ENCODE measurements around the gene ADAT2. TPM values are rescaled to one million over a fixed set of nuclear protein-coding genes. Genes with fewer than 3 reads are reported as not detected.

ADAT2 gene
- total RNA-seq, 2 experiments from 2014 or later = 21.4 to 22.0 TPM

DNA sequence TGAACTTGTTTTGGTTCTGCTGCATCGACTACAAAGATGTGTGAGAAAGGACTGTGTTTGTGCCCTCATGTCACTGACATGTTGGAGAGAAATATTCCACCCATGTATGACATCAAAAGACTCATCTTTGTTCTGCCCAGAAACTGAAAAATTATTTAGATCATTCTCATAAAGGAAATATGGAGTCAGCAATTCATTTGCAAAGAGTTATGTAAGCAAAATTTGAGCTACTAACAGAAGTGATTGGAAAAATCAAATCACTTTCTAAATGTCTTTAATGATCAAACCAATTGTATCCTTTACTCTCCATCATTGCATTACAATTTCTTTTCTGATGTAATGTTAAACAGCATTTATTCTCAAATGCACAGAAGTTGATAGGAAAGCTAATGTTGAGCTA, 19.3 kb downstream of the ADAT2 start:
- ChIA-PET POLR2A (interaction anchor here (1.1 kb wide), 1 partner anchor 20 kb away, joined by 7 read pairs; the partner anchor contains the start of gene PEX3), CTCF (interaction anchor here (0.7 to 1.1 kb wide), 2 partner anchors 865 to 957 kb away, joined by 3 to 4 read pairs; no protein-coding TSS in a partner anchor)
- H3K4me1 Mint-ChIP-seq (ENCODE audit: low read depth) = no peaks in the 10 kb centered on the region
- no peak overlapping the region for H3K4me3 Mint-ChIP-seq
- no peaks in the 10 kb centered on the region for H3K9me3 Mint-ChIP-seq (ENCODE audit: insufficient read depth)
- peaks cover 16% of the 10 kb centered on the region for H3K36me3 Mint-ChIP-seq (ENCODE audit: low read depth)
- ATAC-seq (no peak), DNase-seq (no peak)
- H3K27ac Mint-ChIP-seq = no peak overlapping the region
- no peaks in the 10 kb centered on the region for H3K27me3 Mint-ChIP-seq (ENCODE audit: low read depth)

DNA sequence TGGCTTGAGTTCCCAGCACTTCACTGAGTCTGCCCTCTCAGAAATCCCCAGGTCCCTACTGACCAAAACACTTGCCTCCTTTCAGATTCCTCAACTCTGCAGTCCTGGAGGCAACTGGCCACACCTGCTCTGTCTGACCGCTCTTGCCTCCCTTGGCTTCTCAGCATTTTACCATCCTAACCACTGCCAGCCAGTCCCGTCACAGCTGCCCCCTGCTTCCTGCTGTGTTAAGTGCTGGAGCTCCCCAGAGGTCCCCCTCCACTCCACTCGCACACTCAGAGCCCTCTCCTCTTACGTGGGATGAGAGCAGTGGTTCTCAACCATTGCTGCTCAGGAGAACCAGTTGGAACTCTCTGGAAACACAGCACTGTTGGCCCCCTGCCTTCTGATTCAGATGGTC, 20.5 kb downstream of the ADAT2 start:
- Mint-ChIP-seq H3K27me3 (ENCODE audit: low read depth) (no peaks in the 10 kb centered on the region), H3K4me3 (no peak overlapping the region), H3K27ac (peak overlapping the region; percentile 27), H3K9me3 (ENCODE audit: insufficient read depth) (no peaks in the 10 kb centered on the region), H3K4me1 (ENCODE audit: low read depth) (no peaks in the 10 kb centered on the region), H3K36me3 (ENCODE audit: low read depth) (peaks cover 12% of the 10 kb centered on the region)
- ChIA-PET CTCF (interaction anchor here (0.8 to 3.4 kb wide), 4 partner anchors 8 to 955 kb away, joined by 3 to 32 read pairs (median 6); no protein-coding TSS in a partner anchor), POLR2A (no interaction called here)
- DNase-seq = no peak
- ATAC-seq = no peak

DNA sequence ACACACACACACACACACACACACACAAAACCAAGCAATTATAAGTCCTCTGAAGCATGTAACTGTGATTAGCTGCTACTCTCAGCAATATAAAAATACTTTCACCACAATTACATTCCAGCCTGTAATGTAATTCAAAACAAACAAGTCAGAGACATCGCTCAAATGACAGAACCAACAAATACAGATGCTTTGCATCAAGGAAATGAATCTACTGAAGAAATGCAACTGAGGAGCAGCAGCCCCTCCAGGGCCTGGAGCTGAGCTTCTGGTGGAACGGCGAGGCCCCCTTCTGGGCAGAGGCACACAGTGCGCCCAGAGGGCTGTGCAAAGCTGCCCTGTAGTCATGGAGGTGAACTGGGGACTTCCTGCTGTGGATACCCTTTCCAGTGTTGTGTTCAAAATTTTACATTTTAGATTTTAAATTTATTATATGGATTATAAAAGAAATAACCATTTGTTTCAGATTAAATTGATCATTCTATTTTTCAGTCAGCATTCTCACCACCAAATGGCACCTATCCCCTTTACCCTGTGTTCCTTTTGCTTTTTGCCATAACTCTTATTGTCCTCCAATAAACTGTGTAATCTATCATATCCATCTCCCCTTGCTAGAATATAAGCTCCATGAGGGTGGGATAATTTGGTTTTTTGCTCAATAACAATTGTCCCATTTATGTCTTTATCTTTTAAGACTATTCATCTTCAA, 23.2 kb downstream of the ADAT2 start:
- peak; percentile 79 for DNase-seq
- Mint-ChIP-seq H3K9me3 (ENCODE audit: insufficient read depth) (no peaks in the 10 kb centered on the region), H3K36me3 (ENCODE audit: low read depth) (peaks cover 11% of the 10 kb centered on the region), H3K4me3 (no peak overlapping the region), H3K4me1 (ENCODE audit: low read depth) (no peaks in the 10 kb centered on the region), H3K27me3 (ENCODE audit: low read depth) (no peaks in the 10 kb centered on the region), H3K27ac (no peak overlapping the region)
- POLR2A ChIA-PET = interaction anchor here (1.1 kb wide), 1 partner anchor 84 kb away, joined by 3 read pairs; no protein-coding TSS in a partner anchor
- peak; percentile 98 for ATAC-seq
- CTCF ChIA-PET = interaction anchor here (0.8 to 3.4 kb wide), 35 partner anchors 10 to 1280 kb away, joined by 3 to 33 read pairs (median 4); partner anchors contain the start of genes ADAT2, NMBR, PEX3 and VTA1

DNA sequence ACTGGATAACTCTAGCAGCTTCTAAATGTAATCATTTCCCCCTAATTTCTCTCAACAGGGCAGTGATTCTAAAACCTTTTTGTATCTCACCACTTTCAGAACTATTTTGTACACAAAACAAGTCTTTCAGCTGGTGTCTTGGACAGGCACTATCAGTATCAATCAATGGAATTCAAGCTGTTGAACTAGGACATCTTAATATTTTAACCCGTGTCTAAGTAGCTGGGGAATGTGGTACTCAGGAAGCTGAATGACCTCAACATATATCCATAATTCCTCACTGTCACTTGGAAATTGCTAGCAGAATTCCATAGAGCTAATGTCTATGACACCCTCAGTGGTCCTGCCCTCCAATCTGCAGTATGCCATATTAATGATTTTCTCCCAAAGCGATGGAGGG, 24.5 kb downstream of the ADAT2 start:
- CTCF ChIA-PET = interaction anchor here (0.5 to 3.0 kb wide), 9 partner anchors 11 to 950 kb away, joined by 3 to 33 read pairs (median 5); no protein-coding TSS in a partner anchor
- POLR2A ChIA-PET = interaction anchor here (1.1 to 1.3 kb wide), 2 partner anchors 11 to 480 kb away, joined by 3 read pairs; no protein-coding TSS in a partner anchor
- no peak for DNase-seq
- H3K9me3 Mint-ChIP-seq (ENCODE audit: insufficient read depth) = no peaks in the 10 kb centered on the region
- H3K27ac Mint-ChIP-seq = peak overlapping the region; percentile 27
- no peaks in the 10 kb centered on the region for H3K27me3 Mint-ChIP-seq (ENCODE audit: low read depth)
- peaks cover 8% of the 10 kb centered on the region for H3K36me3 Mint-ChIP-seq (ENCODE audit: low read depth)
- no peak overlapping the region for H3K4me3 Mint-ChIP-seq
- no peaks in the 10 kb centered on the region for H3K4me1 Mint-ChIP-seq (ENCODE audit: low read depth)
- ATAC-seq = no peak

DNA sequence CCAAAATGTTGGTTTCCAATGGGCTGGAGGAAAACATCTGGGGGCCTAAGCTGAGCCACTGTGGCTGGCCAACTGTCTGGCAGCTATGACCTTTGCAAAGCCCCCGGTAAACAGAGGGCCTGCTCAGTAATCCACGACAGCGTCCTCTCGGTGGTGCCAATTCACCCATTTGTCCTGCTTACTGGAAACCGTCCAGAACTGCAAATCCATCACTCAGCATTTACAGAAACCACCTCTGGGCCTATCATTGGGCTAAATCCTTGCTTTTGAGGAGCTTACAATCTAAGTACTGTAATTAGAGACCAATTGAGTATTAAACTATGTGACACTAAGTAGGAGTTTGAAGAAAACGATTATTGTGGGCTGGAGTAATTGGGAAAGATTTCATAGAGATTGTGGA, 31.0 kb downstream of the ADAT2 start:
- ChIA-PET CTCF (interaction anchor here (1.2 kb wide), 1 partner anchor 855 kb away, joined by 3 read pairs; no protein-coding TSS in a partner anchor), POLR2A (interaction anchor here (0.6 kb wide), 1 partner anchor 35 kb away, joined by 3 read pairs; no protein-coding TSS in a partner anchor)
- Mint-ChIP-seq H3K36me3 (ENCODE audit: low read depth) (peaks cover 8% of the 10 kb centered on the region), H3K27ac (no peak overlapping the region), H3K4me1 (ENCODE audit: low read depth) (no peaks in the 10 kb centered on the region), H3K27me3 (ENCODE audit: low read depth) (no peaks in the 10 kb centered on the region), H3K4me3 (no peak overlapping the region), H3K9me3 (ENCODE audit: insufficient read depth) (no peaks in the 10 kb centered on the region)
- DNase-seq = no peak
- ATAC-seq = no peak

DNA sequence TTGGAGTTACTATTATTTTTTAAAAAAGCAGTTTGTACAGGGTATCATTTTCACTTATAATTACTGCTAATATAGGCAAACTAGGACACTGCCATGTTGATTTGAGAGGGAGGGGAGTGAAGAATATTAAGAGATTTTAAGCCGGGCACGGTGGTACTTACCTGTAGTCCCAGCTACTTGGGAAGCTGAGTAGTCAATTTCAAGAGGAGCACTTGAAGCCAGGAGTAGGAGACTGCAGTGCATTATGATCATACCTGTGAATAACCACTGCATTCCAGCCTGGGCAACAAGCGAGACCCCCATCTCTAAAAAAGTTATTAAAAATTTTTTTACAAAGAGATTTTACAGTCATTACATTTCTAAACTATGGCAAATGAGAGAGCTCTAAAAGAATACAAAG, 35.7 kb downstream of the ADAT2 start:
- no peaks in the 10 kb centered on the region for H3K9me3 Mint-ChIP-seq (ENCODE audit: insufficient read depth)
- CTCF ChIA-PET = interaction anchor here (1.7 to 3.7 kb wide), 2 partner anchors 12 to 940 kb away, joined by 3 to 23 read pairs; no protein-coding TSS in a partner anchor
- H3K36me3 Mint-ChIP-seq (ENCODE audit: low read depth) = no peaks in the 10 kb centered on the region
- H3K4me3 Mint-ChIP-seq = no peak overlapping the region
- POLR2A ChIA-PET = interaction anchor here (0.6 kb wide), 1 partner anchor 11 kb away, joined by 3 read pairs; no protein-coding TSS in a partner anchor
- no peak overlapping the region for H3K27ac Mint-ChIP-seq
- DNase-seq (no peak), ATAC-seq (no peak)
- no peaks in the 10 kb centered on the region for H3K4me1 Mint-ChIP-seq (ENCODE audit: low read depth)
- peaks cover 2% of the 10 kb centered on the region for H3K27me3 Mint-ChIP-seq (ENCODE audit: low read depth)

DNA sequence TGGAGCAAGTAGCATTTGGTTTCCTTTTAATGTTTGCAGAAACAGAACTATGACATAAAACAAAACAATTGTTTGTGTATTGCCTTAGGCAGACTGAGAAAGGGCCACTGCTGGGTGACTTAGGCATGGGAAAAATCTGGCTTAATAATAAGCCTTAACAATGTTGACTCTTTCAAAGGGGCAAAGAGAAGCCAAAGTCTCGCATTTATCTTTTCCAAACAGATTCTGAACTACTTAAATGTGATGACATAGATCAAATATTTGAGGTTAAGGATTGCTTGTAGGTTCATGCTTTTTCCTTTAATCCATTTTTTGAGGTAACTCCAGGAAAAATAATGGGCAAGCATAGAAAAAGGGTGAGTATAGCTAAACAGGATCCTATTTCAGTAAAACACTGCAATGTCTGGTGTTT, 39.6 kb downstream of the ADAT2 start:
- DNase-seq = no peak
- Mint-ChIP-seq H3K27me3 (ENCODE audit: low read depth) (peaks cover 5% of the 10 kb centered on the region), H3K9me3 (ENCODE audit: insufficient read depth) (no peaks in the 10 kb centered on the region), H3K27ac (no peak overlapping the region), H3K36me3 (ENCODE audit: low read depth) (no peaks in the 10 kb centered on the region), H3K4me1 (ENCODE audit: low read depth) (no peaks in the 10 kb centered on the region), H3K4me3 (no peak overlapping the region)
- no peak for ATAC-seq
- POLR2A ChIA-PET = no interaction called here
- CTCF ChIA-PET = interaction anchor here (1.8 kb wide), 1 partner anchor 16 kb away, joined by 4 read pairs; no protein-coding TSS in a partner anchor

DNA sequence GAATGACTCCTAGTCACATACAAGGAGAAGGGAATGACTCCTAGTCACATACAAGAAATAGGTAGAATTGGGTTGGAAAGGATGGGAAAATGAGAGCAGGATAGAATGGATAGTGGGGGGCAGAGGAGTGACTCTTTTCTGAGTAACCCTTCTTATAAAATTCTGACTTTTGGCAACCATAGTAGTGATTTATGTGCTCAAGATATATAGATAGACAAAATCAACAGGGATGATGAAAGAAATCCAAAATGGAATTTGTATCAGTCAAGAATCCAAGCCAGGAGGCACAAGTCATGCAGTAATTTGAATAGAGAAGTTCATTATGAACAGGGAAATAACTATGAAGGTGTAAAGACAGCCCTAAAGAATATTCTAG, 41.7 kb downstream of the ADAT2 start:
- no peaks in the 10 kb centered on the region for H3K4me1 Mint-ChIP-seq (ENCODE audit: low read depth)
- POLR2A ChIA-PET = no interaction called here

DNA sequence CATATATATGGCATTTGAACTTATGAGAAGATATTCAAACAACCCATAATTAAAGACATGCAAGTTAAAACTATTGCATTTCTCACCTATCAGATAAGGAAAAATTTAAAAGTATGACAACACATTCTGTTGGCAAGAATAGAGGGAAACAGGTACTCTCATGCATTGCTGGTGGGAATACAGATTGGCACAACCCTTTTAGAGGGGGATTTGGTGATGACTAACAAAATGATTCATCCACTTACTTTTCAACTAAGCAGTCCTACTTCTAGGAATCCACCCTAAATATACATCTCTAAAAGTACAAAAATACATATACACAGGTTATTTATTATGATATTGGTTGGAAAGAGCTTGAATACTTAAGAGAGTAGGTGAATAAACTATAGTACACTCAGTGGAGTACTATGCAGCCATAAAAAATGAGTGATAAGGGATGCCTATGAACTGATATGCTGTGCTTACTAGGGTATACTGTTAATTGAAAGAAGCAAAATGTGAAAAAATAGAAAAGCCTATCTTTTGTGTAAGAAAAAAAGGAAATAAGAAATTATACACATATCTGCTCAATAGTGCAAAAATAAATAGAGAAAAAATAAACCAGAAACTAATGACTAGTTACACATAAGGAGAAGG, 42.2 kb downstream of the ADAT2 start:
- ATAC-seq (no peak), DNase-seq (no peak)
- ChIA-PET CTCF (no interaction called here), POLR2A (no interaction called here)
- Mint-ChIP-seq H3K9me3 (ENCODE audit: insufficient read depth) (no peaks in the 10 kb centered on the region), H3K4me1 (ENCODE audit: low read depth) (no peaks in the 10 kb centered on the region), H3K36me3 (ENCODE audit: low read depth) (no peaks in the 10 kb centered on the region), H3K27ac (no peak overlapping the region), H3K27me3 (ENCODE audit: low read depth) (peaks cover 5% of the 10 kb centered on the region), H3K4me3 (no peak overlapping the region)

More for the DNA sequence above, 41.7 kb downstream of the ADAT2 start:
- Mint-ChIP-seq H3K9me3 (ENCODE audit: insufficient read depth) (no peaks in the 10 kb centered on the region), H3K27me3 (ENCODE audit: low read depth) (peaks cover 5% of the 10 kb centered on the region), H3K27ac (no peak overlapping the region), H3K36me3 (ENCODE audit: low read depth) (no peaks in the 10 kb centered on the region), H3K4me3 (no peak overlapping the region)
- DNase-seq = no peak
- CTCF ChIA-PET = no interaction called here
- no peak for ATAC-seq

DNA sequence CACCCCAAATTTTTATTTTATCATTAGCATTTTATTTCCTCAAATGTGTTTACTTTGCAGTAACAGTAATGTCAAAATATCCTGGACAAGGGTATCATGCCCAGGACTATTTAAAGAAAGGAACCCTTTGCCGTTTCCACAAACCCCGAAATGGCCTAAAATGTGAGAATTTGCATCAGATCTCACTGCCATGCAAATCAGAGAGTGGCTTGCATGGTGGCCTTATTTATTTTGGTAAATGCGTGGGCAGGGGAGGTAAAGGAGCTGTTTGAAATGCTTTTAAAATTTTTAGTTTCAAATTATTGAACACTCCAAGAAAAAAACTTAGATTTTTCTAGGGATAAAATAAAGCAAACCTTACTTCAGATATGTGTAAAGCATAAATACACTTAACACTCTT, 43.8 kb downstream of the ADAT2 start:
- POLR2A ChIA-PET = no interaction called here
- H3K4me3 Mint-ChIP-seq = no peak overlapping the region
- CTCF ChIA-PET = no interaction called here
- ATAC-seq (no peak), DNase-seq (no peak)
- no peak overlapping the region for H3K27ac Mint-ChIP-seq
- no peaks in the 10 kb centered on the region for H3K9me3 Mint-ChIP-seq (ENCODE audit: insufficient read depth)
- no peaks in the 10 kb centered on the region for H3K36me3 Mint-ChIP-seq (ENCODE audit: low read depth)
- peaks cover 1% of the 10 kb centered on the region for H3K4me1 Mint-ChIP-seq (ENCODE audit: low read depth)
- peaks cover 4% of the 10 kb centered on the region for H3K27me3 Mint-ChIP-seq (ENCODE audit: low read depth)

DNA sequence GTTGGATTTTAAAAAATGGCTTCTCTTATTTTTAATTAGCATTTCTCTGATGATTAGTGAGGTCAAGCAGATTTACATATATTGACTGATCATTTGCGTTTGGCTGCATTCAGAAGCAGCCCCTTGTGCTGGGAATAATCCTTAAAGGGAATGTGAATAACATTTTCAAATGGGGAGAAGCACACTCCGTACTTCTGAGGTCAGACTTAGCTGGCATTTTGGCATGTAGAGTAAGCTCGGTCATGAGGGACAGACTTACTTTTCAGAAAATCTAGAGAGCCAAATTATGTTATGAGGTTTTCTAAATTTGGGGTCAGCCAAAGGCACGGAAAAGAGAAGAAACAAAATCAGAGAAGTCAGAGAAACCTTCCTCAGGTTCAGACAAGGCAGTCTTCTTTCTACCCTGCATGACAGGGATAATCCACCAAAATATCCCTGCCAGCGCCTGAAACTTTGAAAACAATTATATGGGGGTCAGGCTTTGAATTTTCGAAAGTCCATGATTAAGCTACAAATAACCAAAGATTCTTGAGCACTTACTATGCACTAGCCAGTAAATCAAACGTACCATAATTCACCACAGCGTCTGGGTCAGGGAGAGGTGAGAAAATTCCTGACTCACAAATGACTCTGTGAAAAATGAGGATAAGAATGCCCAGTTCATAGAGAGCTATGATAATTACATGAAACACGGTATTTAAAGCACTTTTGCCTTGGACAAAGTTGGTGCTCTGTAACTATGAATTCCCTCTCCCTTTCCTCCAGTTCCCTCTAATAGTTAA, 44.9 kb downstream of the ADAT2 start:
- no peak for ATAC-seq
- peaks cover 4% of the 10 kb centered on the region for H3K27me3 Mint-ChIP-seq (ENCODE audit: low read depth)
- POLR2A ChIA-PET = no interaction called here
- CTCF ChIA-PET = no interaction called here
- no peak for DNase-seq
- H3K36me3 Mint-ChIP-seq (ENCODE audit: low read depth) = no peaks in the 10 kb centered on the region
- H3K9me3 Mint-ChIP-seq (ENCODE audit: insufficient read depth) = no peaks in the 10 kb centered on the region
- peaks cover 11% of the 10 kb centered on the region for H3K4me1 Mint-ChIP-seq (ENCODE audit: low read depth)
- no peak overlapping the region for H3K27ac Mint-ChIP-seq
- no peak overlapping the region for H3K4me3 Mint-ChIP-seq
